SK-N-SH treated with all-trans-retinoic acid at 6 μM for 48 hours (cell line): ENCODE results near the gene DMRT3.

Source experiments
- PATZ1 ChIP-seq: fragments of 250-450 bp; sonication (Bioruptor Pico); IDR thresholded peaks from 2 replicates; pipeline ENCODE4 v1.8.0; 2020; ENCODE audit warnings: mild to moderate bottlenecking, moderate library complexity, borderline replicate concordance
- RARB ChIP-seq: fragments of 250-450 bp; sonication (Bioruptor Pico); IDR thresholded peaks from 2 replicates; pipeline ENCODE4 v1.8.0; 2021; ENCODE audit warnings: mild to moderate bottlenecking, moderate library complexity
- TSHZ2 ChIP-seq: fragments of 250-450 bp; sonication (Bioruptor Pico); IDR thresholded peaks from 2 replicates; pipeline ENCODE4 v1.5.0; 2020; ENCODE audit warnings: mild to moderate bottlenecking, moderate library complexity
- ZC3H10 ChIP-seq: fragments of 250-450 bp; sonication (Bioruptor Pico); IDR thresholded peaks from 2 replicates; pipeline ENCODE4 v1.5.1; 2021; ENCODE audit warnings: mild to moderate bottlenecking, moderate library complexity
- ZNF565 ChIP-seq: fragments of 450-650 bp; formaldehyde crosslinking; conservative IDR thresholded peaks from 2 replicates; pipeline ENCODE4 v1.5.0; 2020; ENCODE audit warnings: low read depth, mild to moderate bottlenecking, moderate library complexity
- ZNF70 ChIP-seq: fragments of 450-650 bp; formaldehyde crosslinking; IDR thresholded peaks from 2 replicates; pipeline ENCODE4 v1.5.0; 2020; ENCODE audit warnings: mild to moderate bottlenecking, moderate library complexity

- TF ChIP-seq ZNF70 (CRISPR knock-in tag) (no peak), PATZ1 (CRISPR knock-in tag) (no peak), ZC3H10 (CRISPR knock-in tag) (no peak), ZNF565 (CRISPR knock-in tag) (no peak), RARB (CRISPR knock-in tag) (no peak), TSHZ2 (CRISPR knock-in tag) (no peak)
Observed at GRCh38 chr9:1026219-1026618, 49.8 kb downstream of the DMRT3 start.
